Endothelial cell of umbilical vein (primary cell): ENCODE data around the gene TRDN. TPM values are rescaled to one million over a fixed set of nuclear protein-coding genes. Genes with fewer than 3 reads are reported as not detected.

Experiments
- BruUV-seq: library from RNA; stranded (reverse); fragments of 400-500 nt; replicated peaks from 2 replicates; lab custom pipeline; 2021; lab: Mats Ljungman, UMichigan
- CTCF ChIA-PET: fragments of 300-600, 350-600 bp; sonication (Branson Sonifier 250); formaldehyde crosslinking; loops from one replicate; lab custom pipeline; 2021; ENCODE audit warnings: antibody characterized with exemption, inconsistent platforms; lab: Charles Lee
- POLR2A ChIA-PET: fragments of 300-600, 350-600 bp; sonication (Branson Sonifier 250); formaldehyde crosslinking; loops from one replicate; lab custom pipeline; 2021; ENCODE audit warnings: antibody characterized with exemption, inconsistent platforms; lab: Charles Lee
- DNase-seq: peaks from one replicate; pipeline ENCODE4 v3.0.0-alpha.2; 2011; ENCODE audit warnings: low read depth, low spot score
- FAIRE-seq: peaks from 2 replicates; lab custom pipeline; 2011; peaks lifted over from hg19 to GRCh38; lab: Jason Lieb, UNC
- H2AFZ ChIP-seq: 2 replicates; pipeline ENCODE4 v1.6.0; 2012; ENCODE audit warnings: low read depth, low read length, control low read depth, inconsistent platforms
- H3K27ac ChIP-seq: 2 replicates; pipeline ENCODE4 v1.5.1; 2011; ENCODE audit warnings: low read depth, mild to moderate bottlenecking, control low read depth, low read length, moderate library complexity; ENCODE audit not compliant: insufficient read depth
- H3K27me3 ChIP-seq, 2 experiments: 2 replicates each; pipeline versions ENCODE4 v1.6.0 to v1.6.1; 2011; ENCODE audit warnings: low read length in 2 of 2, mixed read lengths in 1 of 2; ENCODE audit not compliant: control insufficient read depth in 2 of 2, insufficient read depth in 2 of 2
- H3K36me3 ChIP-seq, 2 experiments: 2 replicates in 1 of 2; 3 replicates in 1 of 2; pipeline ENCODE4 v1.5.1; 2011; ENCODE audit warnings: low read length in 2 of 2, mild to moderate bottlenecking in 1 of 2, moderate library complexity in 1 of 2; ENCODE audit not compliant: control insufficient read depth in 2 of 2, insufficient read depth in 2 of 2; ENCODE audit errors: extremely low read depth in 1 of 2
- H3K4me1 ChIP-seq: 3 replicates; pipeline ENCODE4 v1.5.1; 2011; ENCODE audit warnings: mild to moderate bottlenecking, low read length; ENCODE audit not compliant: control insufficient read depth, insufficient read depth; ENCODE audit errors: extremely low read depth
- H3K4me2 ChIP-seq: 2 replicates; pipeline ENCODE4 v1.6.1; 2011; ENCODE audit warnings: low read length, control low read depth, mixed read lengths; ENCODE audit not compliant: insufficient read depth
- H3K4me3 ChIP-seq, 3 experiments: fragments of 200-600 bp in 1 of 3; sonication (generic), shearing (Covaris generic) in 1 of 3; replicated peaks in 1 of 3; 2 replicates each; pipeline ENCODE4 v1.5.1; 2011 to 2016; ENCODE audit warnings: control low read depth in 3 of 3, low read length in 3 of 3, mild to moderate bottlenecking in 2 of 3, inconsistent platforms in 1 of 3, low read depth in 1 of 3, moderate library complexity in 1 of 3; ENCODE audit not compliant: insufficient read depth in 1 of 3
- H3K79me2 ChIP-seq: 2 replicates; pipeline ENCODE4 v1.6.0; 2012; ENCODE audit warnings: low read length, inconsistent platforms; ENCODE audit not compliant: control insufficient read depth, insufficient read depth
- H3K9ac ChIP-seq: replicated peaks from 2 replicates; pipeline ENCODE3; 2011; ENCODE audit warnings: low read length, control low read depth; ENCODE audit not compliant: insufficient read depth; ENCODE audit errors: extremely low read depth
- H3K9me1 ChIP-seq: replicated peaks from 3 replicates; pipeline ENCODE4 v1.6.0; 2011; ENCODE audit warnings: mild to moderate bottlenecking, low read length; ENCODE audit not compliant: control insufficient read depth, insufficient read depth; ENCODE audit errors: extremely low read depth
- H3K9me3 ChIP-seq: replicated peaks from 2 replicates; pipeline ENCODE4 v1.5.1; 2012; ENCODE audit warnings: low read length, inconsistent platforms; ENCODE audit not compliant: control insufficient read depth, insufficient read depth
- H4K20me1 ChIP-seq: replicated peaks from 2 replicates; pipeline ENCODE3; 2011; ENCODE audit warnings: mild to moderate bottlenecking, low read length; ENCODE audit not compliant: control insufficient read depth, insufficient read depth; ENCODE audit errors: extremely low read depth
- FOS ChIP-seq: IDR thresholded peaks from 2 replicates; pipeline ENCODE4 v1.6.1; 2011; ENCODE audit warnings: mild to moderate bottlenecking, low read length, moderate library complexity, borderline replicate concordance; ENCODE audit not compliant: insufficient read depth
- GATA2 ChIP-seq: IDR thresholded peaks from 2 replicates; pipeline ENCODE4 v1.7.0; 2011; ENCODE audit warnings: low read depth, mild to moderate bottlenecking, moderate library complexity, mixed read lengths, low read length; ENCODE audit not compliant: insufficient read length, insufficient read depth
- MYC ChIP-seq: IDR thresholded peaks from one replicate; pipeline ENCODE4 v1.6.1; 2011; ENCODE audit warnings: mild to moderate bottlenecking, low read depth, low read length
- POLR2AphosphoS5 ChIP-seq: IDR thresholded peaks from 2 replicates; pipeline ENCODE4 v1.6.1; 2012; ENCODE audit warnings: low read depth, mild to moderate bottlenecking, control low read depth, low read length, moderate library complexity; ENCODE audit not compliant: insufficient read depth
- dilution Hi-C: fragments of 300-500 bp; cut with MboI; formaldehyde crosslinking; loops from one replicate; pipeline ENCODE4 v1.15.0; 2019; ENCODE audit warnings: low sequenced_read_pairs; ENCODE audit not compliant: extremely low pct_ligation_motif_present
- intact Hi-C: fragments of 100-400 bp; cut with micrococcal nuclease; formaldehyde crosslinking; loops from one replicate; pipeline ENCODE4 v1.10.0; 2022
- polyA plus RNA-seq, 4 experiments: library from polyadenylated mRNA; depleted of rRNA in 3 of 4; stranded (reverse) in 3 of 4; unstranded in 1 of 4; fragments of >200 nt; gene quantifications; 2 replicates each; pipeline versions ENCODE4 v1.2.1 to v1.2.3, GENCODE V29; 2011 to 2012; ENCODE audit warnings: missing spikeins in 1 of 4
- total RNA-seq: library from RNA; stranded (reverse); gene quantifications from 2 replicates; pipeline ENCODE4 v1.2.3, GENCODE V29; 2021
- TF ChIP-seq, protein P1 (sequence below), 2 donors: IDR thresholded peaks; 1 replicate in 1 of 2; 2 replicates in 1 of 2; pipeline ENCODE4 v1.5.1; 2011; ENCODE audit warnings: low read length in 2 of 2, mild to moderate bottlenecking in 2 of 2, moderate library complexity in 2 of 2, control low read depth in 1 of 2, inconsistent platforms in 1 of 2, low read depth in 1 of 2; ENCODE audit not compliant: insufficient read depth in 1 of 2; ENCODE audit errors: extremely low read depth in 1 of 2

The TRDN gene
- total and polyA plus RNA-seq, 2 donors (not counting 3 experiments of a cell fraction or from before 2014, with no cell fraction given): not detected

DNA sequence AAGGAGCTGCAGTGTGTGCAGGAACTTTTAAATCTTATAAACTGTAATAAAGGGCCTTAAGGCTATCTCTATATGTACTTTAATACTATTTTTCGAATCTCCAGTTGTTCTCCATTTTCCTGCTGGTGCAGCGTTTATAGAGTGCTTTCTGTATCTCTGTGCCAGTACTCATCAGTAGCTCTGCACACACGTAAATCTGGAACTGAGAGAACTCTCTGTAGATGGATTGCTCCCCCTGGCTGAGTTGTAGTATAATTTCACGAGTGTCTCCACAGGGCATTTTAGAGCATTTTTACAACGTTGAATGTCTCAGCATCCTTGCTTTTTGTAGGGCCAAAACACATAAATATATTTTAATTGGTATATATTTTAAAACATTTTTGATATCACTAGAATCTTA, 256.5 kb downstream of the TRDN start:
- Histone ChIP-seq H3K4me1 (no peaks in the 10 kb centered on the region), H3K79me2 (no peaks in the 10 kb centered on the region), H3K9me1 (no peaks in the 10 kb centered on the region), H3K36me3 (no peaks in the 10 kb centered on the region), H4K20me1 (no peaks in the 10 kb centered on the region), H3K27me3 (no peaks in the 10 kb centered on the region), H3K9ac (no peak overlapping the region), H3K27ac (no peak overlapping the region), H2AFZ (no peak overlapping the region), H3K4me3 (no peak overlapping the region), H3K9me3 (no peaks in the 10 kb centered on the region), H3K4me2 (no peak overlapping the region)
- dilution Hi-C loops: no loop called here
- DNase-seq (peak; percentile 6), FAIRE-seq (no peak)
- BruUV-seq: no TSS peak
- POLR2A ChIA-PET: no interaction called here
- no peak for TF ChIP-seq MYC
- TF ChIP-seq, protein P1, sequence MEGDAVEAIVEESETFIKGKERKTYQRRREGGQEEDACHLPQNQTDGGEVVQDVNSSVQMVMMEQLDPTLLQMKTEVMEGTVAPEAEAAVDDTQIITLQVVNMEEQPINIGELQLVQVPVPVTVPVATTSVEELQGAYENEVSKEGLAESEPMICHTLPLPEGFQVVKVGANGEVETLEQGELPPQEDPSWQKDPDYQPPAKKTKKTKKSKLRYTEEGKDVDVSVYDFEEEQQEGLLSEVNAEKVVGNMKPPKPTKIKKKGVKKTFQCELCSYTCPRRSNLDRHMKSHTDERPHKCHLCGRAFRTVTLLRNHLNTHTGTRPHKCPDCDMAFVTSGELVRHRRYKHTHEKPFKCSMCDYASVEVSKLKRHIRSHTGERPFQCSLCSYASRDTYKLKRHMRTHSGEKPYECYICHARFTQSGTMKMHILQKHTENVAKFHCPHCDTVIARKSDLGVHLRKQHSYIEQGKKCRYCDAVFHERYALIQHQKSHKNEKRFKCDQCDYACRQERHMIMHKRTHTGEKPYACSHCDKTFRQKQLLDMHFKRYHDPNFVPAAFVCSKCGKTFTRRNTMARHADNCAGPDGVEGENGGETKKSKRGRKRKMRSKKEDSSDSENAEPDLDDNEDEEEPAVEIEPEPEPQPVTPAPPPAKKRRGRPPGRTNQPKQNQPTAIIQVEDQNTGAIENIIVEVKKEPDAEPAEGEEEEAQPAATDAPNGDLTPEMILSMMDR (IDR thresholded peaks at IDR 0.05; ENCODE audit: extremely low read depth in 1 of 2, insufficient read depth in 1 of 2, low read depth in 1 of 2, low read length in 2 of 2): peak in 1 of 2 donors; percentile 10
- intact Hi-C loops: loop anchor here (1.0 kb wide), 1 partner anchor 511 kb away; no protein-coding TSS in a partner anchor
- CTCF ChIA-PET: interaction anchor here (0.8 to 2.9 kb wide), 6 partner anchors 14 to 649 kb away, joined by 3 to 26 read pairs (median 5); no protein-coding TSS in a partner anchor

DNA sequence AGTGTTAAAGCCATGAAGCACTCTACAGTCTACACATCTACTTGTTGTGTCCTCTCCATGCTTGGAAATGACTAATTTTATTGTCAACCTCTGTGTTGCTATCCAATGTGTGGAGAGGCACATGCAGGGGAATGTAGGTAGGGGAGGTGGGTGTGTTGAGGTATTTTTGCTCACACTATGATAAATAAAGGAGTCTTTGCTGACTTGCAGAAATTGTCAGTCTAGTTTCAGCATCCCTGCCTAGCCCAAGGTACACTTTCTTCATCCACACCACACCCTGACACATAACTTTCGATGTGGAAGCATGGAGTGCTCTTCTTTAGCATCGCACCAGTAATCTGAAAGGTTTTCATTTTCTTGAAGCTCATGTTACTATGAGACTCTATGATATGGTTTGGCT, 264.0 kb downstream of the TRDN start:
- dilution Hi-C loops: no loop called here
- H3K9me3 ChIP-seq: no peaks in the 10 kb centered on the region
- ChIA-PET POLR2A (no interaction called here), CTCF (no interaction called here)
- FAIRE-seq (no peak), DNase-seq (no peak)
- intact Hi-C loops: loop anchor here (10.0 kb wide), 1 partner anchor 638 kb away; no protein-coding TSS in a partner anchor
- no peak overlapping the region for H2AFZ ChIP-seq
- H4K20me1 ChIP-seq: no peaks in the 10 kb centered on the region
- H3K27ac ChIP-seq: no peak overlapping the region
- no peaks in the 10 kb centered on the region for H3K4me1 ChIP-seq
- H3K79me2 ChIP-seq: no peaks in the 10 kb centered on the region
- no peaks in the 10 kb centered on the region for H3K36me3 ChIP-seq
- H3K9ac ChIP-seq: no peak overlapping the region
- H3K9me1 ChIP-seq: no peaks in the 10 kb centered on the region
- BruUV-seq: no TSS peak
- H3K27me3 ChIP-seq: no peaks in the 10 kb centered on the region
- no peak overlapping the region for H3K4me2 ChIP-seq
- H3K4me3 ChIP-seq: no peak overlapping the region
- no peak for TF ChIP-seq FOS
- no peak for TF ChIP-seq POLR2AphosphoS5
- no peak for TF ChIP-seq GATA2
